22Rv1 (cell line): ENCODE measurements around the gene SUN2.

ENCODE experiments used
- ZFX ChIP-seq: fragments of 450-650 bp; IDR thresholded peaks from 2 replicates; pipeline ENCODE4 v1.6.1; 2017; ENCODE audit warnings: antibody characterized with exemption, borderline replicate concordance
- TF ChIP-seq, protein P1 (sequence below): fragments of 450-650 bp; IDR thresholded peaks from 2 replicates; pipeline ENCODE4 v1.5.1; 2017; ENCODE audit warnings: mild to moderate bottlenecking

- TF ChIP-seq, protein P1, sequence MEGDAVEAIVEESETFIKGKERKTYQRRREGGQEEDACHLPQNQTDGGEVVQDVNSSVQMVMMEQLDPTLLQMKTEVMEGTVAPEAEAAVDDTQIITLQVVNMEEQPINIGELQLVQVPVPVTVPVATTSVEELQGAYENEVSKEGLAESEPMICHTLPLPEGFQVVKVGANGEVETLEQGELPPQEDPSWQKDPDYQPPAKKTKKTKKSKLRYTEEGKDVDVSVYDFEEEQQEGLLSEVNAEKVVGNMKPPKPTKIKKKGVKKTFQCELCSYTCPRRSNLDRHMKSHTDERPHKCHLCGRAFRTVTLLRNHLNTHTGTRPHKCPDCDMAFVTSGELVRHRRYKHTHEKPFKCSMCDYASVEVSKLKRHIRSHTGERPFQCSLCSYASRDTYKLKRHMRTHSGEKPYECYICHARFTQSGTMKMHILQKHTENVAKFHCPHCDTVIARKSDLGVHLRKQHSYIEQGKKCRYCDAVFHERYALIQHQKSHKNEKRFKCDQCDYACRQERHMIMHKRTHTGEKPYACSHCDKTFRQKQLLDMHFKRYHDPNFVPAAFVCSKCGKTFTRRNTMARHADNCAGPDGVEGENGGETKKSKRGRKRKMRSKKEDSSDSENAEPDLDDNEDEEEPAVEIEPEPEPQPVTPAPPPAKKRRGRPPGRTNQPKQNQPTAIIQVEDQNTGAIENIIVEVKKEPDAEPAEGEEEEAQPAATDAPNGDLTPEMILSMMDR, result no peak
- no peak for TF ChIP-seq ZFX
Observed at GRCh38 chr22:38781033-38781432, 25.2 kb upstream of the SUN2 start.
